HepG2 (cell line): Measurements from ENCODE around the gene VMO1. TPM values are rescaled to one million over a fixed set of nuclear protein-coding genes. Genes with fewer than 3 reads are reported as not detected.
A peak's percentile ranks its signal among the peaks of the same experiment; 100 is the strongest.

Experiments
- ATAC-seq: fragments of 200-7000 bp; cut with Tn5 transposase; 3 replicates; pipeline ENCODE4 v1.9.1; 2020; ENCODE audit warnings: mild to moderate bottlenecking, moderate library complexity
- BruUV-seq: library from RNA; stranded (reverse); fragments of 400-500 nt; replicated peaks from 2 replicates; lab custom pipeline; 2021; lab: Mats Ljungman, UMichigan
- CTCF ChIA-PET: fragments of 300-600 bp; formaldehyde crosslinking; extraction: SDS; loops from one replicate; lab custom pipeline; 2021; ENCODE audit warnings: low total read pairs, inconsistent platforms, low intra/inter-chr PET ratio; lab: Yijun Ruan, JAX
- POLR2A ChIA-PET: fragments of 350-600 bp; sonication (Branson Sonifier 250); formaldehyde crosslinking; loops from one replicate; lab custom pipeline; 2020; ENCODE audit warnings: antibody characterized with exemption, inconsistent platforms; lab: Yijun Ruan, JAX
- DNase-seq: peaks from one replicate; pipeline ENCODE4 v3.0.0-alpha.2; 2015; ENCODE audit warnings: low spot score
- FAIRE-seq: peaks from 3 replicates; lab custom pipeline; 2011; peaks lifted over from hg19 to GRCh38; lab: Jason Lieb, UNC
- H2AFZ ChIP-seq: one replicate; pipeline ENCODE4 v1.6.1; 2011; ENCODE audit warnings: low read length, inconsistent platforms
- H3K27ac ChIP-seq: fragments of 300-600 bp; 3 replicates; pipeline ENCODE4 v1.8.0; 2011; ENCODE audit warnings: mixed run types, mild to moderate bottlenecking, mixed read lengths, low read length, inconsistent platforms; ENCODE audit not compliant: insufficient read depth; ENCODE audit errors: extremely low read length
- H3K27me3 ChIP-seq, 2 experiments: fragments of 200-600 bp in 1 of 2; 2 replicates in 1 of 2; 3 replicates in 1 of 2; pipeline versions ENCODE4 v1.6.0 to v1.8.0; 2011; ENCODE audit warnings: low read length in 2 of 2, mild to moderate bottlenecking in 2 of 2, moderate library complexity in 2 of 2, inconsistent platforms in 1 of 2; ENCODE audit not compliant: insufficient read depth in 2 of 2, control insufficient read depth in 1 of 2
- H3K36me3 ChIP-seq, 2 experiments: fragments of 200-600 bp in 1 of 2; replicated peaks in 1 of 2; 2 replicates in 1 of 2; 3 replicates in 1 of 2; pipeline versions ENCODE4 v1.5.1 to v1.8.0; 2011; ENCODE audit warnings: low read length in 2 of 2, inconsistent platforms in 1 of 2; ENCODE audit not compliant: insufficient read depth in 2 of 2, control insufficient read depth in 1 of 2
- H3K4me1 ChIP-seq: 2 replicates; pipeline ENCODE4 v1.5.1; 2012; ENCODE audit warnings: low read length, inconsistent platforms; ENCODE audit not compliant: insufficient read depth
- H3K4me2 ChIP-seq: 2 replicates; pipeline ENCODE4 v1.6.0; 2011; ENCODE audit warnings: low read depth, low read length, inconsistent platforms
- H3K4me3 ChIP-seq, 3 experiments: fragments of 200-600 bp in 1 of 3; sonication (generic), shearing (Covaris generic) in 1 of 3; replicated peaks in 1 of 3; 2 replicates each; pipeline ENCODE4 v1.5.1; 2011 to 2016; ENCODE audit warnings: low read length in 3 of 3, inconsistent platforms in 2 of 3, low read depth in 2 of 3, mild to moderate bottlenecking in 2 of 3, control low read depth in 1 of 3, mixed read lengths in 1 of 3; ENCODE audit not compliant: insufficient read depth in 1 of 3
- H3K79me2 ChIP-seq: one replicate; pipeline ENCODE4 v1.6.1; 2011; ENCODE audit warnings: low read length, inconsistent platforms; ENCODE audit not compliant: insufficient read depth
- H3K9ac ChIP-seq: 2 replicates; pipeline ENCODE4 v1.6.0; 2011; ENCODE audit warnings: mild to moderate bottlenecking, low read depth, low read length, inconsistent platforms; ENCODE audit not compliant: insufficient read depth
- H3K9me3 ChIP-seq: 2 replicates; pipeline ENCODE4 v1.5.1; 2012; ENCODE audit warnings: mild to moderate bottlenecking, low read length
- H4K20me1 ChIP-seq: 2 replicates; pipeline ENCODE4 v1.6.0; 2011; ENCODE audit warnings: inconsistent platforms, mild to moderate bottlenecking, low read length, moderate library complexity; ENCODE audit not compliant: insufficient read depth
- ETV5 ChIP-seq: IDR thresholded peaks from 2 replicates; pipeline ENCODE4 v1.6.1; 2018; ENCODE audit warnings: missing biosample characterization, missing genetic modification reagents, inconsistent platforms, borderline replicate concordance
- HOXD1 ChIP-seq: sonication (generic); formaldehyde crosslinking; IDR thresholded peaks from 2 replicates; pipeline ENCODE4 v1.5.0; 2020; ENCODE audit warnings: missing genetic modification reagents
- MAF1 ChIP-seq: sonication (generic); formaldehyde crosslinking; IDR thresholded peaks from 2 replicates; pipeline ENCODE4 v1.5.0; 2020; ENCODE audit warnings: missing genetic modification reagents, borderline replicate concordance
- MAFF ChIP-seq: IDR thresholded peaks from 2 replicates; pipeline ENCODE4 v1.6.1; 2011; ENCODE audit warnings: low read depth, low read length, improper control_type of control experiment
- NFKB2 ChIP-seq: sonication (generic); formaldehyde crosslinking; IDR thresholded peaks from 2 replicates; pipeline ENCODE4 v1.4.0; 2020; ENCODE audit warnings: missing genetic modification reagents, borderline replicate concordance
- NR2F2 ChIP-seq: IDR thresholded peaks from 2 replicates; pipeline ENCODE4 v1.6.1; 2012; ENCODE audit warnings: low read depth, inconsistent platforms, borderline replicate concordance
- SOX13 ChIP-seq, 3 experiments: fragments of 450-650 bp in 1 of 3; sonication (generic) in 1 of 3; formaldehyde crosslinking in 1 of 3; IDR thresholded peaks in 2 of 3; conservative IDR thresholded peaks in 1 of 3; 2 replicates each; pipeline versions ENCODE4 v1.5.0 to v1.6.1; 2016 to 2020; ENCODE audit warnings: antibody characterized with exemption in 1 of 3, mild to moderate bottlenecking in 1 of 3, missing compliant biosample characterization in 1 of 3, missing genetic modification reagents in 1 of 3, moderate library complexity in 1 of 3
- TCF12 ChIP-seq, 2 experiments: fragments of 450-650 bp in 1 of 2; sonication (generic) in 1 of 2; formaldehyde crosslinking in 1 of 2; IDR thresholded peaks; 2 replicates each; pipeline versions ENCODE4 v1.6.1 to v1.8.0; 2017 to 2022; ENCODE audit warnings: antibody characterized with exemption in 1 of 2, mild to moderate bottlenecking in 1 of 2, missing genetic modification reagents in 1 of 2, moderate library complexity in 1 of 2
- ZNF251 ChIP-seq: sonication (generic); formaldehyde crosslinking; IDR thresholded peaks from 2 replicates; pipeline ENCODE4 v1.9.0; 2021; ENCODE audit warnings: mild to moderate bottlenecking, missing genetic modification reagents
- ZNF501 ChIP-seq: sonication (generic); formaldehyde crosslinking; IDR thresholded peaks from 2 replicates; pipeline ENCODE4 v1.5.1; 2020; ENCODE audit warnings: mild to moderate bottlenecking, moderate library complexity, missing genetic modification reagents
- ZNF776 ChIP-seq: sonication (generic); formaldehyde crosslinking; IDR thresholded peaks from 2 replicates; pipeline ENCODE4 v1.4.0; 2020; ENCODE audit warnings: mild to moderate bottlenecking, missing genetic modification reagents
- ZNF781 ChIP-seq: sonication (generic); formaldehyde crosslinking; IDR thresholded peaks from 2 replicates; pipeline ENCODE4 v1.5.1; 2020; ENCODE audit warnings: borderline replicate concordance, mild to moderate bottlenecking, missing genetic modification reagents; ENCODE audit errors: not compliant biosample characterization
- WGBS: methylation state at CpG from one replicate; pipeline ENCODE4 v1.1.6; 2017; ENCODE audit warnings: low lambda C conversion rate; 5-methylcytosine and 5-hydroxymethylcytosine counted together
- in situ Hi-C: cut with HindIII; loops from 2 replicates; pipeline ENCODE4 v1.10.0; 2017; ENCODE audit warnings: low pct_unique_long_range_greater_than_20kb; ENCODE audit not compliant: extremely low pct_ligation_motif_present
- intact Hi-C: fragments of 100-400 bp; cut with micrococcal nuclease; formaldehyde crosslinking; loops from one replicate; pipeline ENCODE4 v1.10.0; 2022; ENCODE audit not compliant: unreplicated experiment
- polyA plus RNA-seq, 8 experiments: library from polyadenylated mRNA; depleted of rRNA in 3 of 8; stranded (reverse) in 7 of 8; unstranded in 1 of 8; fragments of >200 nt; fragmentation: Illumina TruSeq in 4 of 8; extraction: Trizol in 4 of 8; gene quantifications; 2 replicates each; pipeline versions ENCODE4 v1.2.1 to v1.2.3, GENCODE V29; 2011 to 2016; ENCODE audit warnings: low read depth in 4 of 8, missing spikeins in 1 of 8, mixed read lengths in 1 of 8; ENCODE audit not compliant: insufficient read depth in 1 of 8
- total RNA-seq, 5 experiments: library from RNA; depleted of rRNA; stranded (reverse); fragments of >200 nt; fragmentation: Illumina TruSeq; extraction: Trizol; gene quantifications; 2 replicates each; pipeline ENCODE4 v1.2.3, GENCODE V29; 2016; ENCODE audit warnings: low read depth in 1 of 5
- TF ChIP-seq, protein P1 (sequence below): sonication (generic); formaldehyde crosslinking; IDR thresholded peaks from 2 replicates; pipeline ENCODE4 v1.5.0; 2020; ENCODE audit warnings: mild to moderate bottlenecking, missing genetic modification reagents
- TF ChIP-seq, protein P2 (sequence below): sonication (generic); formaldehyde crosslinking; conservative IDR thresholded peaks from 2 replicates; pipeline ENCODE4 v1.8.0; 2022; ENCODE audit warnings: missing genetic modification reagents
- TF ChIP-seq, protein P3 (sequence below): sonication (generic); formaldehyde crosslinking; IDR thresholded peaks from 2 replicates; pipeline ENCODE4 v1.5.0; 2020; ENCODE audit warnings: mild to moderate bottlenecking, missing genetic modification reagents, borderline replicate concordance

Gene VMO1
- total and polyA plus RNA-seq, 2 of the 13 experiments (the other 11 are each of a cell fraction or from before 2014, with no cell fraction given), result not detected

DNA sequence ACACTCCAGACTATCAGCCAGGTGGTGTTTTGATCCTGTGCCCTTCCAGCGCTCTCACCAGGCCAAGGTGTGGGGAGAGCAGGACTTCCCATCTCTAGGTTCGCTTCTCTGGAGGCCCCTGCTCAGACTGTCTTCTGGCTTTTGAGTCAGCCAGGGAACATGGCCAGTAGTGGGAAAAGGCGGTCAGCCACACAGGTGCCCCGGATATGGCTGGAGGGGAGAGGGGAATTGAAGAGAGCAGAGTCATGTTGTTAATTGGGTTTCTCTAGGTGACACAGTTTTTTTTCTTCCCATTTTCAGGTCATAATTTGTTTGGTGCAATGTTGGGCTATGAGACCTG is 48.5 kb upstream of the VMO1 start:
- peak overlapping the region; percentile 67 to 97 (median 85) for H3K4me3 ChIP-seq
- peak; percentile 21 for ATAC-seq
- ChIA-PET CTCF (no interaction called here), POLR2A (interaction anchor here (0.7 to 3.8 kb wide), 7 partner anchors 9 to 126 kb away, joined by 3 to 31 read pairs (median 6); partner anchors contain the start of genes ARRB2, GLTPD2, PLD2 and PSMB6)
- in situ Hi-C loops, result no loop called here
- peak overlapping the region; percentile 97 for H3K4me2 ChIP-seq
- intact Hi-C loops, result loop anchor here (10.0 kb wide), 1 partner anchor 50 kb away; no protein-coding TSS in a partner anchor
- H4K20me1 ChIP-seq, result peaks cover 18% of the 10 kb centered on the region; the same call in 1 of the 2 replicates
- H3K27me3 ChIP-seq, result no peaks in the 10 kb centered on the region
- no peak overlapping the region for H2AFZ ChIP-seq
- H3K9me3 ChIP-seq, result no peaks in the 10 kb centered on the region
- H3K36me3 ChIP-seq, result peaks cover 2 to 9% of the 10 kb centered on the region in 2 experiments; a peak in 3 of 5 replicates
- H3K4me1 ChIP-seq, result peaks cover 50% of the 10 kb centered on the region
- H3K27ac ChIP-seq, result peak overlapping the region; percentile 75
- WGBS, result 0% methylated on average over 2 of the region's 4 CpGs
- no peak for DNase-seq
- peaks cover 56% of the 10 kb centered on the region for H3K79me2 ChIP-seq
- H3K9ac ChIP-seq, result peak overlapping the region; percentile 78
- no peak for FAIRE-seq
- BruUV-seq, result no TSS peak
- TF ChIP-seq ZNF251 (CRISPR knock-in tag), result no peak
- no peak for TF ChIP-seq NFKB2
- TF ChIP-seq ZNF501 (CRISPR knock-in tag), result peak; percentile 36; the same call in 1 of the 2 replicates
- TF ChIP-seq NR2F2, result peak; percentile 2; the same call in 1 of the 2 replicates
- TF ChIP-seq ZNF781 (CRISPR knock-in tag), result no peak
- no peak for TF ChIP-seq MAF1 (CRISPR knock-in tag)
- TF ChIP-seq, protein P1, sequence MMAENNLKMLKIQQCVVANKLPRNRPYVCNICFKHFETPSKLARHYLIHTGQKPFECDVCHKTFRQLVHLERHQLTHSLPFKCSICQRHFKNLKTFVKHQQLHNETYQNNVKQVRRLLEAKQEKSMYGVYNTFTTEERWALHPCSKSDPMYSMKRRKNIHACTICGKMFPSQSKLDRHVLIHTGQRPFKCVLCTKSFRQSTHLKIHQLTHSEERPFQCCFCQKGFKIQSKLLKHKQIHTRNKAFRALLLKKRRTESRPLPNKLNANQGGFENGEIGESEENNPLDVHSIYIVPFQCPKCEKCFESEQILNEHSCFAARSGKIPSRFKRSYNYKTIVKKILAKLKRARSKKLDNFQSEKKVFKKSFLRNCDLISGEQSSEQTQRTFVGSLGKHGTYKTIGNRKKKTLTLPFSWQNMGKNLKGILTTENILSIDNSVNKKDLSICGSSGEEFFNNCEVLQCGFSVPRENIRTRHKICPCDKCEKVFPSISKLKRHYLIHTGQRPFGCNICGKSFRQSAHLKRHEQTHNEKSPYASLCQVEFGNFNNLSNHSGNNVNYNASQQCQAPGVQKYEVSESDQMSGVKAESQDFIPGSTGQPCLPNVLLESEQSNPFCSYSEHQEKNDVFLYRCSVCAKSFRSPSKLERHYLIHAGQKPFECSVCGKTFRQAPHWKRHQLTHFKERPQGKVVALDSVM (CRISPR knock-in tag), result no peak
- no peak for TF ChIP-seq TCF12 (IDR thresholded peaks at IDR 0.05)
- 0 out of 2 replicates have a peak, but pooled peaks have one; percentile 36 for TF ChIP-seq TCF12 (CRISPR knock-in tag; IDR thresholded peaks at IDR 0.05)
- TF ChIP-seq, protein P2, sequence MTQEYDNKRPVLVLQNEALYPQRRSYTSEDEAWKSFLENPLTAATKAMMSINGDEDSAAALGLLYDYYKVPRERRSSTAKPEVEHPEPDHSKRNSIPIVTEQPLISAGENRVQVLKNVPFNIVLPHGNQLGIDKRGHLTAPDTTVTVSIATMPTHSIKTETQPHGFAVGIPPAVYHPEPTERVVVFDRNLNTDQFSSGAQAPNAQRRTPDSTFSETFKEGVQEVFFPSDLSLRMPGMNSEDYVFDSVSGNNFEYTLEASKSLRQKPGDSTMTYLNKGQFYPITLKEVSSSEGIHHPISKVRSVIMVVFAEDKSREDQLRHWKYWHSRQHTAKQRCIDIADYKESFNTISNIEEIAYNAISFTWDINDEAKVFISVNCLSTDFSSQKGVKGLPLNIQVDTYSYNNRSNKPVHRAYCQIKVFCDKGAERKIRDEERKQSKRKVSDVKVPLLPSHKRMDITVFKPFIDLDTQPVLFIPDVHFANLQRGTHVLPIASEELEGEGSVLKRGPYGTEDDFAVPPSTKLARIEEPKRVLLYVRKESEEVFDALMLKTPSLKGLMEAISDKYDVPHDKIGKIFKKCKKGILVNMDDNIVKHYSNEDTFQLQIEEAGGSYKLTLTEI (CRISPR knock-in tag), result no peak
- TF ChIP-seq, protein P3, sequence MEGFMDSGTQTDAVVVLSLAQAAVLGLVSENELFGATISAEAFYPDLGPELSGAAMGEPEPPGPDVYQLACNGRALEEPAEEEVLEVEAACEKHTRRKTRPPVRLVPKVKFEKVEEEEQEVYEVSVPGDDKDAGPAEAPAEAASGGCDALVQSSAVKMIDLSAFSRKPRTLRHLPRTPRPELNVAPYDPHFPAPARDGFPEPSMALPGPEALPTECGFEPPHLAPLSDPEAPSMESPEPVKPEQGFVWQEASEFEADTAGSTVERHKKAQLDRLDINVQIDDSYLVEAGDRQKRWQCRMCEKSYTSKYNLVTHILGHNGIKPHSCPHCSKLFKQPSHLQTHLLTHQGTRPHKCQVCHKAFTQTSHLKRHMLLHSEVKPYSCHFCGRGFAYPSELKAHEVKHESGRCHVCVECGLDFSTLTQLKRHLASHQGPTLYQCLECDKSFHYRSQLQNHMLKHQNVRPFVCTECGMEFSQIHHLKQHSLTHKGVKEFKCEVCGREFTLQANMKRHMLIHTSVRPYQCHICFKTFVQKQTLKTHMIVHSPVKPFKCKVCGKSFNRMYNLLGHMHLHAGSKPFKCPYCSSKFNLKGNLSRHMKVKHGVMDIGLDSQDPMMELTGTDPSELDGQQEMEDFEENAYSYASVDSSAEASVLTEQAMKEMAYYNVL (CRISPR knock-in tag), result 0 out of 2 replicates have a peak, but pooled peaks have one; percentile 6
- TF ChIP-seq SOX13 (IDR thresholded peaks at IDR 0.05), result no peak
- no peak for TF ChIP-seq SOX13 (CRISPR knock-in tag; conservative IDR thresholded peaks at IDR 0.05 in 1 of 2, IDR thresholded peaks at IDR 0.05 in 1 of 2)
- no peak for TF ChIP-seq MAFF
- 0 out of 2 replicates have a peak, but pooled peaks have one; percentile 45 for TF ChIP-seq ZNF776 (CRISPR knock-in tag)
- TF ChIP-seq HOXD1, result no peak
- TF ChIP-seq ETV5 (CRISPR knock-in tag), result no peak
